ENCODE data around the gene CTBP2. TPM values are rescaled to one million over a fixed set of nuclear protein-coding genes. Genes with fewer than 3 reads are reported as not detected.

Gene CTBP2
- total and polyA plus RNA-seq, 2 donors, result 45.3 to 49.8 TPM

DNA sequence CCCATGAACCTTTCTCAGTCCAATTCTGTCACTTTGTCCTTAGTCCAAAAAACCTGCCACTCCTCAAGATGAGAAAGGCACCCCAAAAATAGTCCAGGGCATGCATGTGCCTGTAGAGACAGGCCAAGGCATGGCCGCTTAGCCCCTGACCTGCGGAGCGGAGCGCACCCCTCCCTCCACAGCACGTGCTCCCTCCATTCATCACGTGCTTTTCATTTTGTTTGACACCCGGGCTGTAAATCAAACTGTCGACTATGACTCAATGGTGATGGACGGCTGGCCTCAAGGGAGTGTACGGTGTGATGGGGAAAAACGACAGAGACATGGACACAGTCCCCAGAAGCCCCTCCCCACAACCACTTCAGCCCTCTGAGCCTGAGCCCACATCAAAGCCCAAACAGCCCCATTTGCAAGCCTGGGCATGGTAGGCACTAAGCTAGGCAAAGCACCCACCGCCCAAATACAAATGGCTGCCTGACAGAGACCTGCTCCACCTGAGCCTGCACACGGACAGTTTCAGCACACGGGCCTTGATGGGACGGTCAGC lies 127.8 kb downstream of the CTBP2 start:
- H3K4me3 ChIP-seq (ENCODE audit: low read depth, low read length), result no peak overlapping the region
- no peaks in the 10 kb centered on the region for H3K4me1 ChIP-seq (ENCODE audit: insufficient read depth)
- WGBS, result 90% methylated on average over 15 of the region's 15 CpGs
- no peak overlapping the region for H3K27ac ChIP-seq (ENCODE audit: low read depth)
- DNase-seq (ENCODE audit: extremely low spot score), result no peak
- no peaks in the 10 kb centered on the region for H3K36me3 ChIP-seq (ENCODE audit: insufficient read depth)

DNA sequence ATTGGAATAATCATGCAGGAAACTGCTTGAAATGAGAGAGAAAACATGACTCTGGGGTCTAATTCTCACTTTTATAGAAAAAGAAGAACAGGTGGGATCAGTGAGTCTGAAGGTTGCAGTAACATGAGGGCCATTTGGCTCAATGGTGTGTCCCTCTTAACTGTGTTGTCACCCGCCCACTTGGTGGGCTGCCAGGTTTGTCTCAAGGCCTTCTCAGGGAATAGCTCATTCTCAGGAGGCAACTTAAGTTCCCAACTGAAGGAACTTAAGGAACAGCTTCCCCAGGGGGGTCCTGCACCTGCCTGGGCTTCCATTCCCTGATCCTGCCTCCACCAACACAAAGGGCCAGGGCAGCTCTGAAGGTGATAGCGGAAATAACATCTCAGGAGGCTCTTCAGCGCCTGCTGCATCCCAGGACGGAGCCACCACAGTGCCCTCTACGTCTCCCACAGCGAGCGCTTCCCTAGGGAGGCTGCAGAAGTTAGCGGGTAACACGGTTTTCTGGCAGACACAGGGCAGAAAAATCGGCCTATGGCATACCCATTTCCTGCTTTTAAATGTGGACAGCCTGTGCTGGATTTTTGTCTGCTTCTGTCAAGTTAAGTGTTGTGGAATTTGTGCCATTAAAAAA lies 129.7 kb downstream of the CTBP2 start:
- Histone ChIP-seq H3K36me3 (ENCODE audit: insufficient read depth) (no peaks in the 10 kb centered on the region), H3K4me1 (ENCODE audit: insufficient read depth) (no peaks in the 10 kb centered on the region), H3K4me3 (ENCODE audit: low read depth, low read length) (no peak overlapping the region), H3K27ac (ENCODE audit: low read depth) (no peak overlapping the region)
- DNase-seq (ENCODE audit: extremely low spot score), result no peak
- WGBS, result 76% methylated on average over 10 of the region's 10 CpGs

DNA sequence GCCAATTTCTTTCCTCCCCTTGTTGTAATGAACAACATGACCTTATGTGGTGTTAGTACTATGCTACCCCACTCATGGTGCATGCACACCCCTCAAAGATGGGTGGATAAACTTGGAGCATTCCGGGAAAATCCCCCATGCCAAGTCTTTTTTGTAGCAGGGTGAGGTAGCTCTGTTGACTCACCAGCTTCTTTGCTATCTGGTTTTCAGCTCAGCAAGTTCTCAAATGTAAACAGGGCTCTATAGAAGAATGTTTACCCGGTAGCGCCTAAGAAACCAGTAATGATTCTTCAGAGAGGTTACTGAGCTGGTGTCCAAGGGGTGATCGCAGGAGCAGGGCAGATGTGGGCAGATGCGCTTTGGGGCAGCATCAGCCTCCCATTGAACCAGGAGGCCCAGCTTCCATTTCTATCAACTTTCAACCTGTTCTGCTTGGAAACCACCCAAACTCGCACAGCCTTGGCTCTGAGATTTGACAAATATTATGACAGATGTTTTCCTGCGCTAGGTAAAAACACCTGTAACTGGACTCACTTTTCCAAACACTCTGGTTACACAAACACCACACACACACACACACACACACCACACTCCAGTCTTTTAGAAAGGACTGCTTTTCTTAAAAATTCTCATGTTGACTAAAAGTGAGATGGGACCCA lies 130.7 kb downstream of the CTBP2 start:
- 77% methylated on average over 7 of the region's 7 CpGs for WGBS
- Histone ChIP-seq H3K4me3 (ENCODE audit: low read depth, low read length) (no peak overlapping the region), H3K36me3 (ENCODE audit: insufficient read depth) (no peaks in the 10 kb centered on the region), H3K27ac (ENCODE audit: low read depth) (no peak overlapping the region), H3K4me1 (ENCODE audit: insufficient read depth) (no peaks in the 10 kb centered on the region)
- DNase-seq (ENCODE audit: extremely low spot score), result no peak

DNA sequence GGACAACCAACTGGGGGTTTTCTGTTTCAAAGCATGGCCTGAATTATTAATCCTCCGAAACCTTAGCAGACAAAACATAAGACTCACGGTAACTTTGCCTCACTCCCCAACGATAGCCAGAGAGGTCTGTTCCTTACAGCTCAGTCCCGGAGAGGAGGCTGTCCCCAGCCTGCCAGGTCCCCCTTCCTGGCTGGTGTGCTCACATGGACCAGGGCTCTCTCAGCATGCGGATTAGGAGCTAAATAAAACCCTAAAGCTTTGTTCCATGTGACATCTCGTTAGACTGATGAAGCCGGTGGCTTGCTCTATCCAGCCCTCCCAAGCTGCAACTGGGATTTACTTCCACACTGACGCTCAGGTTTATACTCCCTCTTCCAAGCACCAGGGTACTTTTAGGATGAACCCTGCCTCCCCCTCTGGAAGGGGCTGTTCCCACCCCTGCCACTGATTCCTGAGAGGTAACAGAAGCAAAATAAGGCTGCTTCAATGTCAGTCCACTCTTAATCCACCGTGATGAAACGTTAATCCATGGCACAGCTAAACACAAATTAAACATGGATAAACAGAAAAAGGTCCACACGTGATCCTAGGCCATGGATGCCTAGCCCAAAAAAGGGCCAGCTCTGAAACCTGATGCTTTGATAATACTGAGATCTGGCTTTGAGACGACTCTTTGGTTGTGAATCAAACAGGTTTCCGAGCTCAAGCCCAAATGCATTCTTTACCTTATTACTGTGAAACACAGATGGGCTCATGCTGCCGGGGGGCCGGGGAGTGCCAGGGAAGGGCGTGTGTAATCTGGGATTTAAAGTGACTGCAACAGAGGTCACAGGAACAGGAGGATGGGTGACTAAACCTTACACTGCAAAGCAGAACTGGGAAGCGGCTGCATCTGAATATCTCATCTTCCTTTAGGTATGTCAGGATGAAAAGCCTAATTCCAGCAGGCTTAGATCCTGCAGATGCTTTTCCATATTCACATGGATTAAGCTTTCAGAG lies 132.2 kb downstream of the CTBP2 start:
- no peaks in the 10 kb centered on the region for H3K4me1 ChIP-seq (ENCODE audit: insufficient read depth)
- no peaks in the 10 kb centered on the region for H3K36me3 ChIP-seq (ENCODE audit: insufficient read depth)
- H3K27ac ChIP-seq (ENCODE audit: low read depth), result no peak overlapping the region
- DNase-seq (ENCODE audit: extremely low spot score), result no peak
- 47% methylated on average over 17 of the region's 17 CpGs for WGBS
- no peak overlapping the region for H3K4me3 ChIP-seq (ENCODE audit: low read depth, low read length)

DNA sequence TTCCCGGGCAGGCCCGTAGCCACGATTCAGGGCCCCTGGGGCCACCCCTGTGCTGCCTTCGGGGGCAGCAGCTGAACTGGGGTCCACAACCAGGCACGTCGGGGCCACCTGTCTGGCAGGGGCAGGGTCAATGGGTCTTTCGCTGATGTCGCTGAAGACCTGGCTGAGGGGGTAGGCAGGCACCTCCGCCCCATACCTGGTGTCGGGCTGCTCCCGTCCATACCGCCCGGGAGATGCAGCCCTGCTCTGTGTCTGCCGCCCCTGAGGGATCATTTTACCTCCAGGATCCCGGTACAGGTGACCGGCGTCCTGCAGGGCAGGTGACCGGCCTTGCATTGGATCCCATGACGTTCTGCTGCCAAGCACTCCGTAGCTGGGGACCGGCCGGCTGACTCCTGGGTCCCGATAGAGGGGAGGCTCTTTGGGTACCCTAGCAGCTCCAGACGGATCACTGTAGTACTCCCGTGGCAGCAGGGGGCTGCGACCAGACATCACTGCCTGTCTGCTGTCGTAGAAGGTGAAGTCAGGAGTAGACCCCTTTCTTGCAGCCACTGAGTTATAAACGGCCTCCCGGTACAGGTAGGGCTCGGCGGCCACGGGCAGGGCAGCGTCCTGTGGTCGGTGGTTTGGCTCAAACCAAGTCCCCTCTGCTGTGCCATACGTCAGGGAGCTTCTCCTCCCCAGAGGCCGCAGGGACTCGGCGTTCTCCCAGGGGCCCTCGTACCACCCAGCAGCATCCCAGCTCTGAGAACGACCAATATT lies 133.2 kb downstream of the CTBP2 start:
- Histone ChIP-seq H3K4me3 (ENCODE audit: low read depth, low read length) (no peak overlapping the region), H3K36me3 (ENCODE audit: insufficient read depth) (no peaks in the 10 kb centered on the region), H3K4me1 (ENCODE audit: insufficient read depth) (no peaks in the 10 kb centered on the region), H3K27ac (ENCODE audit: low read depth) (no peak overlapping the region)
- WGBS, result 96% methylated on average over 40 of the region's 40 CpGs
- DNase-seq (ENCODE audit: extremely low spot score), result no peak

DNA sequence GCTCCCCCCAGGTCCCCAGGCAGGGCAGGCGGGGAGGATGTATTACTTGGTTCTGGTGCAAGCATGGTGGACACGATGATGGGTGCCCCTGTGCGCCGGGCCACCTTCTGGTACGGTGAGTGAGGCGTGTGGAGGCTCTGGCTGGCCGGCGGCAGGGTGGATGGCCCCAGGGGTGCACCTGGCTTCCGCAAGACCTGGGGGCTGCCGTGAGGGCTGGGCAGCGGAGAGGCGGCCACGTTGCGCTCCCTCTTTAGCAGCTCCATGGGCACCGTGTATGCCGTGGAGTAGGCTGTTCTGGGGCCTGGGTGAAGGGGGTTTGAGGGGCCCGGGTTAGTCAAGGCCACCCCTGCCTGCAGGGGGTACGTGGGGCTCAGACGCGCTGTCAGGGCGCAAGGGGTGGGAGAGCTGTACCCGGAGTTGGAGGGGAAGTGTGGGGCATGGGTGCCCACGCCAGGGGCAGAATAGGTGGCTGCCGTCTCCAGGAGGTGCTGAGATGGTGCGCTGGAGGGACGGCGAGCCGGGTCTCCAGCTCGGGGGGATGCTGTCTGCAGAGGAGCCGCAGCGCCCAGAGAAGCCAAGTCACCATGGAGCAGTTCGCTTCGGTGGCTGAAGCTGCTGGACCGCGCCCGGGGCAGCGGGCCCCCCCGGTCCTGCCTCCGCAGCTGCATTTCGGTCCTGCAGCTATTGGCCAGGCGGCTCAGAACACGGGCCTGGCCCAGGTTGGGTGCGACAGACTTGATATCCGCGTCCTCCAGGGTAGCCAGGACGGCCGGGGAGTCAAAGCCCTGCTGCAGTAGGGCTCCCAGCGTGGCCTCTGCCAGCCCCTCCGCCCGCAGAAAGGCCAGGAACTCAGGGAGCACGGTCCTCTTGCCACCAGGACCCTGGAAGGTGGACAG lies 134.1 kb downstream of the CTBP2 start:
- H3K36me3 ChIP-seq (ENCODE audit: insufficient read depth), result no peaks in the 10 kb centered on the region
- H3K4me1 ChIP-seq (ENCODE audit: insufficient read depth), result no peaks in the 10 kb centered on the region
- DNase-seq (ENCODE audit: extremely low spot score), result no peak
- no peak overlapping the region for H3K4me3 ChIP-seq (ENCODE audit: low read depth, low read length)
- H3K27ac ChIP-seq (ENCODE audit: low read depth), result no peak overlapping the region
- whole genome bisulfite sequencing, result 96% methylated on average over 51 of the region's 51 CpGs

DNA sequence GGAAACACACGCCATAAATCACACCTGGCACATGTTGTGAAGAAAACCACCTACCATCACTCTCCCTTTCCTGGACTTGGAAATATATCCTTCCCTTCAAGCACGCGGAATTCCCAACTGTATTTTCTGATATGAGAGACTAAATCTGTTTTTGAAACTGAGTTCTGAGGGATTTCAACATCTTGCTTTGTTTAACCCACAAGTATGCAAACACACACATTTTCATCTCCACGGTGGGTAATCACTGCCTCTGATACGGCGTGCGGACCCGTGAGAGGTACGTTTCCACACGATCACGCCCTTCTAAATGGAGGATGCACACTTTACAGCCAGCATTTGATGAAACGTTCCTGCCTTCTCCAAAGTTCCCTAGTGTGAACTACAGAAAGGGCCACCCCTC lies 135.0 kb downstream of the CTBP2 start:
- no peak for DNase-seq (ENCODE audit: extremely low spot score)
- no peak overlapping the region for H3K27ac ChIP-seq (ENCODE audit: low read depth)

DNA sequence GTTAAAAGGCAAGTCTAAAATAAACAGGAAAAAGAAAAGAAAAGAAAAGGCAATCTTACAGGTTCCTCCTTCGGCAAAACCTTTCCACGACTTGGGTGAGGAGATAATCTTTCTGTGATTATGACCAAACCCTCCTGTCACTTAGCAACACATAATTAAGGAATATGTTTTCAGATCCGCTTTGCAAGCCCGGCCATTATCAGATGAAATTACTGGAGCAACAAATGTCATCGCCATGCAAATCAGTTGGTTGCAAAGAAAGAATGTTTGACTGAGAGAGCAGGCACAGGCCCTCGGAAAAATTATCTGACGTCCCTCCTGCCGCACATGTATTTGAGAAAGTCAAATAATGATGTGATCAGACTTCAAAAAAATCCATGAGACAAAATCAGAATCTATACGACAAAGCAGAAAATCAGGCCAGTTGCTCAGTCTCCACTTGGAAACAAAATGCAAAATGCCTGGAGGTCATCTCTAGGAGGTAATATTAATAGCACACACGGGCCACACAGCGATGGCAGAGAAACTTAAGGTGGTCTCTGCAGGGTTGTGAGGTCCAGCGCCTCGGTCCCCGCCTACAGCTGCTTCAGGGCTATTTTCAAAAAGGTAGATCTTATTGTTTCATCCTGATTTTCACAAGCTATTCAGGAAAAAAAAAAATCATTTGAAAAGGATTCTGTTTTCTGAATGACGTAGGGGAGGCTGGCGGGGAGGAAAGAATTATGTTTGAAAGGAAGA lies 135.7 kb downstream of the CTBP2 start:
- DNase-seq (ENCODE audit: extremely low spot score), result no peak
- Histone ChIP-seq H3K4me1 (ENCODE audit: insufficient read depth) (no peaks in the 10 kb centered on the region), H3K36me3 (ENCODE audit: insufficient read depth) (no peaks in the 10 kb centered on the region), H3K27ac (ENCODE audit: low read depth) (no peak overlapping the region), H3K4me3 (ENCODE audit: low read depth, low read length) (no peak overlapping the region)
- 72% methylated on average over 16 of the region's 16 CpGs for WGBS

More for the DNA sequence above, 135.0 kb downstream of the CTBP2 start:
- Histone ChIP-seq H3K4me1 (ENCODE audit: insufficient read depth) (no peaks in the 10 kb centered on the region), H3K4me3 (ENCODE audit: low read depth, low read length) (no peak overlapping the region), H3K36me3 (ENCODE audit: insufficient read depth) (no peaks in the 10 kb centered on the region)
- WGBS, result 58% methylated on average over 12 of the region's 12 CpGs

DNA sequence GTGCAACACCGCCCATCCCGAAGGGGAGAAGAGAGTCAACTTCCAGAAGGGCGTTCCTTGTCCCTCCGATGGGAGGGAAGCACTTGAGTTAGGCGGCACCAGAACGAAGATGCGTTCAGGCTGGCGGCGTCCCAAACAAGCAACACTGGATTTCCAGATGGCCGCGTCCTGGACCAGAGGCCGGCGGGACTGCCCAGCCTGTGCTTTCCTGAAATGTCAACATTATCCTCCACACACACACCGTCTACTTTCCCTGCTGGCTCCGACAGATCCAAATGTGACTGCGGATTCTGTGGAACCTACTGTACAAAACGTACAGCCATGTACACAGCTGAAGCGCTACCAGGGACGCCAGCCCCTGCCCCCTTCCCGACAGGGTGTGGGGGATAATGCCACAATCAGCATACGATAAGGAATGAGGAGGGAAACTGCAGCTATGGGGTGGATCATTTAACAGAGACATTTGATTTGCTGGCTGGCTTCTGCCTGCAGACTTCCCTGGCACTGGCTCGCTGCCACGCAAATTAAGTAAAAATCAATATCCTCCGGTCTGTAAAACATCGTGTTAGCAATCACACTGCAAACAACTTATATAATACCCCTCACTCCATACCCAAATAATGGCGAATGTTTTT lies 136.4 kb downstream of the CTBP2 start:
- Histone ChIP-seq H3K27ac (ENCODE audit: low read depth) (no peak overlapping the region), H3K36me3 (ENCODE audit: insufficient read depth) (no peaks in the 10 kb centered on the region), H3K4me1 (ENCODE audit: insufficient read depth) (no peaks in the 10 kb centered on the region), H3K4me3 (ENCODE audit: low read depth, low read length) (no peak overlapping the region)
- no peak for DNase-seq (ENCODE audit: extremely low spot score)
- 40% methylated on average over 26 of the region's 26 CpGs for WGBS

DNA sequence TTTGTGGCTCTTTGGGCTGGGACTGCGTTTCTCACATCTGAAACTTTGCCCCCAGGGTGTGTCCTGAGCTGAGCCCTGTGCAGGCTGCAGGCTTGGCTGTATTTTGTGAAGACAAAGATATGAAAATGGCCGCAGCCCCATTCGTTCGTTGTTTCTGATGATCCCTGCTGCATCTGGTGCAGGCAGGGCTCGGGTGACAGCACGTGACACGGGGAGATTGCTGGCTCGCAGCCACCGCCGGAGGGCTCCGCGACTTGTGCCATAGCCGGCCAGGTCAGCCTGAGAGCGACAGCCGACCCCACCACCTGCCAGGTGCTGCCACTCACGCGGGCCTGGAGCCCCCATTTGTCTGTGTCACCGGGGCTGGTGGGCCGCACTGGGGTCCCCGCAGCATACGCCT lies 137.1 kb downstream of the CTBP2 start:
- 84% methylated on average over 21 of the region's 21 CpGs for WGBS
- no peaks in the 10 kb centered on the region for H3K36me3 ChIP-seq (ENCODE audit: insufficient read depth)
- DNase-seq (ENCODE audit: extremely low spot score), result no peak
- H3K4me3 ChIP-seq (ENCODE audit: low read depth, low read length), result no peak overlapping the region
- H3K4me1 ChIP-seq (ENCODE audit: insufficient read depth), result no peaks in the 10 kb centered on the region
- no peak overlapping the region for H3K27ac ChIP-seq (ENCODE audit: low read depth)

DNA sequence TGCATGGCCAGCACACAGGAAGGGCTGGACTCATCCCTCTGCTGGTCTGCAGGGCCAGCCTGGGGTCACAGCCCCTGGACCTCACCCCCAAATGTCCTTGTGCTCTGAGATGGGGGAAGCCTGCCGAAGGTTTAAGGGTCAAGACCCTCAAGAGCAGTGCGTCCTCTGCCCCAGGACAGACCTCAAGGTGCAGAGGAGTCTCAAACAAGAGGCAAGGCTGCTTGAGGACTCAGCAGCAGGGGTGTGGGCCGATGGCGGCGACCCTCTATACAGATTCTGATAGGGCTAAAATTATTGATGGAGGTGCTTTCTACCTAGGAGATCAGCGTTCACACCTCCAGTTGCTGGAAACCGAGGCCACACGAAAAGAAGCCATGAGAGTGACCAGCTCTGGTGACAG lies 137.7 kb downstream of the CTBP2 start:
- H3K4me1 ChIP-seq (ENCODE audit: insufficient read depth), result no peaks in the 10 kb centered on the region
- no peak overlapping the region for H3K27ac ChIP-seq (ENCODE audit: low read depth)
- H3K4me3 ChIP-seq (ENCODE audit: low read depth, low read length), result no peak overlapping the region
- WGBS, result 96% methylated on average over 8 of the region's 8 CpGs
- no peaks in the 10 kb centered on the region for H3K36me3 ChIP-seq (ENCODE audit: insufficient read depth)
- no peak for DNase-seq (ENCODE audit: extremely low spot score)

Data from urinary bladder (tissue), 4 donors.